HUDEP-2 (cell line): Measurements from ENCODE around the gene PSMB8.

Source experiments
- DNase-seq, 76 experiments: peaks; one replicate each; lab custom pipeline; 2025; ENCODE audit not compliant: unreplicated experiment in 76 of 76; lab: John Stamatoyannopoulos, UW

Gene PSMB8

GRCh38 chr6:32799740-32800139, 44.1 kb downstream of the PSMB8 start:
- no peak for DNase-seq

- no peak for DNase-seq
These were observed 44.7 kb downstream of the PSMB8 start for GRCh38 chr6:32799168-32799567.

GRCh38 chr6:32796848-32797776, 46.7 kb downstream of the PSMB8 start:
- peak in 52 of 76 experiments; percentile 7 to 75 (median 46) for DNase-seq

GRCh38 chr6:32794510-32794909, 49.3 kb downstream of the PSMB8 start:
- no peak for DNase-seq

- DNase-seq: no peak
These were observed 50.9 kb downstream of the PSMB8 start for GRCh38 chr6:32792901-32793435.
